Measurements from ENCODE around the gene TTC33. TPM values are rescaled to one million over a fixed set of nuclear protein-coding genes. Genes with fewer than 3 reads are reported as not detected.

Gene TTC33
- total and polyA plus RNA-seq, 9 donors = 13.4 to 23.1 (median 17.7) TPM

Other genes with a start within 250 kb of the TTC33 start
- gene PTGER4, start 76.0 kb downstream of the TTC33 start, total RNA-seq = 7.6 TPM
- 1 to 10 TPM; 4.2 to 9.7 (median 7.7) TPM for gene PTGER4, start 76.0 kb downstream of the TTC33 start, polyA plus RNA-seq (ENCODE audit: insufficient read depth in 1 of 8, insufficient read length in 8 of 8, low replicate concordance in 1 of 8)
- gene PRKAA1, start 42.4 kb upstream of the TTC33 start, total RNA-seq = 52.2 TPM
- gene PRKAA1, start 42.4 kb upstream of the TTC33 start, polyA plus RNA-seq (ENCODE audit: insufficient read depth in 1 of 8, insufficient read length in 8 of 8, low replicate concordance in 1 of 8) = 10 to 100 TPM; 21.0 to 39.5 (median 28.6) TPM
- 2,698 TPM for gene RPL37, start 79.3 kb upstream of the TTC33 start, total RNA-seq
- 1,000 to 10,000 TPM; 2,591 to 3,655 (median 2,970) TPM for gene RPL37, start 79.3 kb upstream of the TTC33 start, polyA plus RNA-seq (ENCODE audit: insufficient read depth in 1 of 8, insufficient read length in 8 of 8, low replicate concordance in 1 of 8)
- gene CARD6, start 85.4 kb upstream of the TTC33 start, total RNA-seq = 2.2 TPM
- 1 to 10 TPM in 7 of 8 donors, under 1 TPM in 1; 0.89 to 2.1 (median 1.6) TPM for gene CARD6, start 85.4 kb upstream of the TTC33 start, polyA plus RNA-seq (ENCODE audit: insufficient read depth in 1 of 8, insufficient read length in 8 of 8, low replicate concordance in 1 of 8)
- 2.3 TPM for gene C7, start 153.5 kb upstream of the TTC33 start, total RNA-seq
- gene C7, start 153.5 kb upstream of the TTC33 start, polyA plus RNA-seq (ENCODE audit: insufficient read depth in 1 of 8, insufficient read length in 8 of 8, low replicate concordance in 1 of 8) = 10 to 100 TPM in 1 of 8 donors, 1 to 10 TPM in 5, under 1 TPM in 2; 0.80 to 15.7 (median 1.4) TPM